IMR-90 (cell line): Measurements from ENCODE around the gene ADARB2. TPM values are rescaled to one million over a fixed set of nuclear protein-coding genes. Genes with fewer than 3 reads are reported as not detected.

Experiments
- ATAC-seq: fragments of 200-7000 bp; cut with Tn5 transposase; 2 replicates; pipeline ENCODE4 v1.9.1; 2020; ENCODE audit warnings: low read depth, mild to moderate bottlenecking, moderate library complexity
- BruUV-seq: library from RNA; stranded (reverse); fragments of 400-500 nt; replicated peaks from 2 replicates; lab custom pipeline; 2021; lab: Mats Ljungman, UMichigan
- CTCF ChIA-PET: fragments of 300-600 bp; formaldehyde crosslinking; extraction: SDS; loops from one replicate; lab custom pipeline; 2021; ENCODE audit warnings: antibody characterized with exemption; lab: Yijun Ruan, JAX
- POLR2A ChIA-PET: fragments of 300-600 bp; sonication (Branson Sonifier 250); formaldehyde crosslinking; loops from one replicate; lab custom pipeline; 2022; ENCODE audit warnings: antibody characterized with exemption; ENCODE audit not compliant: unreplicated experiment; lab: Charles Lee
- DNase-seq: peaks from one replicate; pipeline ENCODE4 v3.0.0; 2013
- H2AFZ ChIP-seq: replicated peaks from 2 replicates; pipeline ENCODE3; 2013; ENCODE audit warnings: low read length, mild to moderate bottlenecking; ENCODE audit not compliant: poor library complexity
- H2AK5ac ChIP-seq: 2 replicates; pipeline ENCODE4 v1.6.1; 2013; ENCODE audit warnings: low read depth, low read length, inconsistent platforms
- H2AK9ac ChIP-seq: replicated peaks from 2 replicates; pipeline ENCODE3; 2013; ENCODE audit warnings: mild to moderate bottlenecking, low read depth, low read length, moderate library complexity; ENCODE audit not compliant: poor library complexity
- H2BK120ac ChIP-seq: 2 replicates; pipeline ENCODE4 v1.6.1; 2013; ENCODE audit warnings: low read depth, low read length, inconsistent platforms
- H2BK15ac ChIP-seq: 3 replicates; pipeline ENCODE4 v1.6.1; 2013; ENCODE audit warnings: low read depth, low read length, inconsistent platforms
- H2BK20ac ChIP-seq: 2 replicates; pipeline ENCODE4 v1.6.1; 2013; ENCODE audit warnings: low read depth, mild to moderate bottlenecking, inconsistent platforms, low read length, moderate library complexity
- H2BK5ac ChIP-seq: 2 replicates; pipeline ENCODE4 v1.6.1; 2013; ENCODE audit warnings: mild to moderate bottlenecking, low read depth, low read length, inconsistent platforms; ENCODE audit not compliant: poor library complexity, severe bottlenecking
- H3K14ac ChIP-seq: replicated peaks from 2 replicates; pipeline ENCODE4 v1.6.1; 2013; ENCODE audit warnings: low read depth, low read length, inconsistent platforms
- H3K18ac ChIP-seq: 2 replicates; pipeline ENCODE4 v1.6.1; 2013; ENCODE audit warnings: low read depth, low read length, control low read depth
- H3K23ac ChIP-seq: 2 replicates; pipeline ENCODE4 v1.6.1; 2013; ENCODE audit warnings: low read depth, low read length, inconsistent platforms
- H3K27ac ChIP-seq: 2 replicates; pipeline ENCODE4 v1.5.1; 2013; ENCODE audit warnings: mild to moderate bottlenecking, control low read depth, low read length; ENCODE audit not compliant: insufficient read depth
- H3K27me3 ChIP-seq: 2 replicates; pipeline ENCODE4 v1.6.1; 2013; ENCODE audit warnings: low read length; ENCODE audit not compliant: control insufficient read depth, insufficient read depth
- H3K36me3 ChIP-seq: 2 replicates; pipeline ENCODE4 v1.6.1; 2013; ENCODE audit warnings: low read length, mixed read lengths; ENCODE audit not compliant: control insufficient read depth, insufficient read depth
- H3K4ac ChIP-seq: 2 replicates; pipeline ENCODE4 v1.6.1; 2013; ENCODE audit warnings: low read depth, low read length, inconsistent platforms
- H3K4me1 ChIP-seq: 2 replicates; pipeline ENCODE4 v1.6.1; 2013; ENCODE audit warnings: low read length, mixed read lengths; ENCODE audit not compliant: control insufficient read depth, insufficient read depth
- H3K4me2 ChIP-seq: 2 replicates; pipeline ENCODE4 v1.6.1; 2013; ENCODE audit warnings: low read depth, mild to moderate bottlenecking, control low read depth, low read length, moderate library complexity
- H3K4me3 ChIP-seq: 2 replicates; pipeline ENCODE4 v1.5.1; 2013; ENCODE audit warnings: low read depth, mild to moderate bottlenecking, control low read depth, low read length, moderate library complexity; ENCODE audit not compliant: insufficient read depth
- H3K56ac ChIP-seq: 2 replicates; pipeline ENCODE4 v1.6.1; 2013; ENCODE audit warnings: low read length, inconsistent platforms; ENCODE audit not compliant: insufficient read depth; ENCODE audit errors: extremely low read depth
- H3K79me1 ChIP-seq, 2 experiments: 2 replicates each; pipeline ENCODE4 v1.6.1; 2013; ENCODE audit warnings: low read length in 2 of 2, inconsistent platforms in 1 of 2, low read depth in 1 of 2
- H3K9ac ChIP-seq: 2 replicates; pipeline ENCODE4 v1.6.1; 2013; ENCODE audit warnings: low read depth, low read length, control low read depth
- H3K9me1 ChIP-seq: 2 replicates; pipeline ENCODE4 v1.6.1; 2013; ENCODE audit warnings: low read length, inconsistent platforms; ENCODE audit not compliant: insufficient read depth
- H3K9me3 ChIP-seq: 2 replicates; pipeline ENCODE4 v1.6.1; 2013; ENCODE audit warnings: low read length; ENCODE audit not compliant: control insufficient read depth, insufficient read depth
- H4K20me1 ChIP-seq: 2 replicates; pipeline ENCODE4 v1.6.1; 2013; ENCODE audit warnings: low read length, inconsistent platforms; ENCODE audit not compliant: insufficient read depth
- H4K5ac ChIP-seq: 2 replicates; pipeline ENCODE4 v1.6.1; 2013; ENCODE audit warnings: mild to moderate bottlenecking, low read depth, low read length, control low read depth
- H4K8ac ChIP-seq, 2 experiments: 2 replicates each; pipeline ENCODE4 v1.6.1; 2013; ENCODE audit warnings: low read depth in 2 of 2, low read length in 2 of 2, control low read depth in 1 of 2, inconsistent platforms in 1 of 2
- H4K91ac ChIP-seq: 2 replicates; pipeline ENCODE4 v1.6.1; 2013; ENCODE audit warnings: low read depth, low read length, inconsistent platforms; ENCODE audit not compliant: insufficient read depth
- BHLHE40 ChIP-seq: fragments of 150-350 bp; IDR thresholded peaks from 2 replicates; pipeline ENCODE4 v1.6.1; 2016; ENCODE audit warnings: mild to moderate bottlenecking, low read depth, low read length
- CTCF ChIP-seq: conservative IDR thresholded peaks from 2 replicates; pipeline ENCODE4 v1.5.1; 2012; ENCODE audit warnings: mild to moderate bottlenecking, low read depth, low read length, improper control_type of control experiment
- ELK1 ChIP-seq: fragments of 150-350 bp; IDR thresholded peaks from 2 replicates; pipeline ENCODE4 v1.6.1; 2016; ENCODE audit warnings: low read depth, mild to moderate bottlenecking, low read length, moderate library complexity, borderline replicate concordance
- MAFK ChIP-seq: IDR thresholded peaks from 2 replicates; pipeline ENCODE4 v1.6.1; 2012; ENCODE audit warnings: low read depth, low read length, improper control_type of control experiment
- RAD21 ChIP-seq: IDR thresholded peaks from 2 replicates; pipeline ENCODE4 v1.6.1; 2012; ENCODE audit warnings: low read length, improper control_type of control experiment
- RCOR1 ChIP-seq: IDR thresholded peaks from 2 replicates; pipeline ENCODE4 v1.6.1; 2012; ENCODE audit warnings: mild to moderate bottlenecking, low read length, improper control_type of control experiment; ENCODE audit not compliant: insufficient replicate concordance
- RFX5 ChIP-seq: IDR thresholded peaks from 2 replicates; pipeline ENCODE4 v1.8.0; 2012; ENCODE audit warnings: low read depth, mild to moderate bottlenecking, low read length, moderate library complexity
- SMC3 ChIP-seq: fragments of 150-350 bp; IDR thresholded peaks from 2 replicates; pipeline ENCODE4 v1.6.1; 2016; ENCODE audit warnings: low read depth, mild to moderate bottlenecking, antibody characterized with exemption, low read length, moderate library complexity
- WGBS, 2 experiments: methylation state at CpG; one replicate each; pipeline versions ENCODE4 v1.1.5 to v1.1.7; 2013; ENCODE audit warnings: missing lambda C conversion rate in 2 of 2; ENCODE audit not compliant: insufficient read length in 1 of 2; ENCODE audit errors: extremely low coverage in 2 of 2; 5-methylcytosine and 5-hydroxymethylcytosine counted together
- dilution Hi-C: fragments of 300-500 bp; cut with HindIII; formaldehyde crosslinking; loops from one replicate; pipeline ENCODE4 v1.14.3; 2018; ENCODE audit warnings: low sequenced_read_pairs; ENCODE audit not compliant: unreplicated experiment
- in situ Hi-C: fragments of 300-500 bp; cut with MboI; formaldehyde crosslinking; loops from 3 replicates; pipeline ENCODE4 v1.14.3; 2019; ENCODE audit warnings: low sequenced_read_pairs, inconsistent platforms, mixed read lengths
- intact Hi-C: fragments of 100-400 bp; cut with micrococcal nuclease; formaldehyde crosslinking; loops from 2 replicates; pipeline ENCODE4 v1.10.0; 2022
- polyA plus RNA-seq, 3 experiments: library from polyadenylated mRNA; depleted of rRNA; stranded (reverse); fragments of >200 nt; gene quantifications; 2 replicates each; pipeline ENCODE4 v1.2.3, GENCODE V29; 2012; ENCODE audit warnings: low replicate concordance in 1 of 3
- total RNA-seq: library from RNA; depleted of rRNA; stranded (reverse); fragments of >200 nt; gene quantifications from 2 replicates; pipeline ENCODE4 v1.2.3, GENCODE V29; 2012

Gene ADARB2
- total and polyA plus RNA-seq, 2 of the 4 experiments (the other 2 are of a cell fraction): not detected

DNA sequence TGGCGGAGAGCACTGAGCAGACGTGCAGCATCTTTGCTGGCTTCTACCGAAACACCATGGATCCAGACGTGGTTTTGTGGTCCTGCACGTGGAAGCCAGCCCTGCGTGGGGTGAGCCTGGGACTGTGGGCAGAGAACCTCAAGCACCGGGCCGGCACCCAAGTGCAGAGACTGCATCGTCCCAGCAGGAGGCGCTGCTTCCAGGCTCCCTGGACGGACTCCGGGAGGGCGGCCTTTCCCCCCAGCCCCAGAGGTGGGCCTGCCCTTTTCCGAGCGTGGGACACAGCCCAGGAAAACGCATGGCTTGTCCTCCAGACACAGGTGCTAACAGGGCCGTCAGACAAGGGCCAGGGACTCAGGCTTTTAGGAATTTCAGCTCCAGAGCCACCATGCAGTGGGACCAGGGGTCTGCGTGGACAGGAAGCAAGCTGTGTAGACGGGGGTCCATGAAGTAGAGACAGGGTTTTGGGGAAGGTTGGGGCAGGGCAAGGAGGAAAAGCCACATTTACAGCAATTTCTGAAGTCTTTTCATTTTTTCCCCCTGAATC, 377.2 kb downstream of the ADARB2 start:
- Histone ChIP-seq H3K4me3 (no peak overlapping the region), H3K14ac (no peak overlapping the region), H3K23ac (no peak overlapping the region), H4K91ac (no peak overlapping the region), H3K9me1 (no peaks in the 10 kb centered on the region), H3K56ac (no peak overlapping the region), H4K8ac (no peak overlapping the region), H3K9ac (no peak overlapping the region), H3K79me1 (no peaks in the 10 kb centered on the region), H2BK120ac (no peak overlapping the region), H3K18ac (no peak overlapping the region), H2BK15ac (no peak overlapping the region), H2AK9ac (no peak overlapping the region), H3K27ac (no peak overlapping the region), H3K9me3 (peaks cover 43% of the 10 kb centered on the region), H4K5ac (no peak overlapping the region), H3K36me3 (no peaks in the 10 kb centered on the region), H3K4me1 (no peaks in the 10 kb centered on the region), H2BK20ac (no peak overlapping the region), H3K27me3 (no peaks in the 10 kb centered on the region), H4K20me1 (no peaks in the 10 kb centered on the region), H3K4me2 (no peak overlapping the region), H2AFZ (no peak overlapping the region), H3K4ac (no peak overlapping the region), H2BK5ac (no peak overlapping the region), H2AK5ac (no peak overlapping the region)
- BruUV-seq: no TSS peak
- ChIA-PET CTCF (no interaction called here), POLR2A (no interaction called here)
- no peak for DNase-seq
- TF ChIP-seq RCOR1: no peak
- TF ChIP-seq ELK1: no peak
- no peak for TF ChIP-seq RAD21
- no peak for TF ChIP-seq CTCF
- no peak for TF ChIP-seq RFX5
- TF ChIP-seq MAFK: no peak
- TF ChIP-seq BHLHE40: no peak
- no peak for TF ChIP-seq SMC3
- WGBS, 2 experiments: 76% methylated on average over 3 of the region's 19 CpGs; no CpG with 5 or more reads in 1 of the 2 experiments
- intact Hi-C loops (no loop called here), in situ Hi-C loops (no loop called here), dilution Hi-C loops (no loop called here)
- ATAC-seq: no peak
